HL-60/S4 (cell line): ENCODE results near the gene CHST3.

Source experiments
- in situ Hi-C: fragments of 300-500 bp; cut with MboI; formaldehyde crosslinking; loops from 2 replicates; pipeline ENCODE4 v1.14.3; 2022; ENCODE audit warnings: low sequenced_read_pairs

CHST3 gene

DNA sequence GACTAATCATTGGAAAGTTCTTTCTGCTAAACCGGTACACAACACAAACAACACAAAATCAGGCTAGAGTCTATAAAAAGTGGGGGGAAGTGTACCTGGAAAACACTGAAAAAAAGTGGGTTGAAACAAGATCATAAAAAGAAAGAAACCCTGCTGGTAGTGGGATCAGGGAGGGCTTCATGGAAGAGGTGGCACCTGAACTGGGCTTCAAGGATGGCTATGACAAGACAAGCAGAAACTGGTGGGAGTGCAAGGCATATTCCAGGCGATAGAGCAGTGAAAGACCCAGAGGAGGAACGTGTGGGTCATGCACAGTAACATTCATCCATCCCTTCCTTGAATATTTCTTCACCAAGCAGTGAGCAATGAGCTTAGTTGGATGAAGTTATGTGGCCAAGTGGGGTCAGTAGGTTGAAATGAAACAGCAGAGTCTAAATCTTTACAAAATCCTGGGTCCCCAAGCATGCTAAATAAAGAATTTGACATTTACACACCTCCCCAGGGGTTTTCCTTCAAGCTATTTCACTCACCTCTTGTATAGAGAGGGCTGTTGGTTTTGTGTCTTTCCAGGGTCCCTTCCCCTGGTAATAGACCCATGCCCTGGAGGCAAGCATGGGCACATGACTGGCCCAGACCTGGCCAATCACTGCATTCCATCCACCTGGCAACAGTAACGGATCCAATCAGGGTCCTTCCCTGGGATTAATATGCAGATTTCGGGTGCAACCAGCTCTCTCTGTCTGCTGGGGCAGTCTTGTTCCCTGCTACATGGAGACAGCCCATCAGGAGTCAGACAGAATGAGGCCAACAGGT lies 86.0 kb downstream of the CHST3 start:
- in situ Hi-C loops = no loop called here

DNA sequence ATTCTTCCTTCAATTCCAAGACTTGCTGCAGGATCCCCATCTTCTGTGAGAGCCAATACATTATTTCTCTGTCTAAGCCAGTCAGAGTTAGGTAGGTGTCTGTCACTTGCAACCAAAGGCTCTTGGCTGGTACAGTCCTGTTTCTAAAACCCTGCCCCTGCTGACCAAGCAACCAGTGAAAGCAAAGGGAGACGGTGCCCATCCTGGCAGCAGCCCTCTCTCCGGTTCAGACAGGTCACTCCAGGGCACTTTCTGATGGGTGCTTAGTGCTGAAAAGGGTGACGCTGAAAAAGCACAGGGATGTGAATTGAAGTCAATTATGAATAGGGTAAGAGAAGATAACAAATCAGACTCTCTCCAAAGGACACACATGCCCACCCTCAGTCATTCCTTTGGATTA lies 86.7 kb downstream of the CHST3 start:
- in situ Hi-C loops = no loop called here

DNA sequence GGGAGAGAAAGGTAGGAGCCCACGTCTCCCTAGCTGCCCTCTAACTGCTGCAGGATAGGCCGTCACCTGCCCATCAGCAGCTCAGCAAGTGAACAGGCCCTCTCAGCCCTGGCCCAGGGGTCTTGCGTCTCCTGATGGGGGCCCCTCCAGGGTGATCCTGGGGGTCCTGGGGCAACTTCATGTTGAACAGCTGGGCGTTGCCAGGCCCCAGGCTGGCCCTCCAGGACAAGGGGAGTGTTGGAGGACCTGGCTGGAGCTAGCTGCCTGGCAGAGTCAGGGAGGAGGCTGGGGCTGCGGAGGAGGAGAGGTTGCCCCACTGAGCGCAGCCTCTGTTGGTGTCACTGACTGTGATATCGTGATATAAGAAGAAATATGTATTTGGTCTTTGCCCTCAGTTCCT lies 89.5 kb downstream of the CHST3 start:
- in situ Hi-C loops = no loop called here

DNA sequence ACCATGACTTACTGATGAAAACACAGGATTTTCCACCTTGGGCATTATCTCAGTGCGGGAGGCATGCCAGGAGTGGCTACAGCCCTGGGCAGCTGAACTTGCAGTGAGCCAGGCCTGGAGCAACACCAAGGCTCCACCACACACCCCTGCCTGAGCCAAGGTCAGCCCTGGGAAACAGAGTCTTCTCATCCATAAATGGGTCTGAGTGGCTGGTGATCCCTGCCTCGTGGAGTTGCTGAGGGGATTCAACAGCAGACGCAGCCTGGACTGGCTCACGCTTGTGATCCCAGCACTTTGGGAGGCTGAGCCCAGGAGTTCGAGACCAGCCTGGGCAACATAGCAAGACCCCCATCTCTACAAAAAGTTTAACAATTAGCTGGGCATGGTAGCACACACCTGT lies 91.9 kb downstream of the CHST3 start:
- in situ Hi-C loops = no loop called here

DNA sequence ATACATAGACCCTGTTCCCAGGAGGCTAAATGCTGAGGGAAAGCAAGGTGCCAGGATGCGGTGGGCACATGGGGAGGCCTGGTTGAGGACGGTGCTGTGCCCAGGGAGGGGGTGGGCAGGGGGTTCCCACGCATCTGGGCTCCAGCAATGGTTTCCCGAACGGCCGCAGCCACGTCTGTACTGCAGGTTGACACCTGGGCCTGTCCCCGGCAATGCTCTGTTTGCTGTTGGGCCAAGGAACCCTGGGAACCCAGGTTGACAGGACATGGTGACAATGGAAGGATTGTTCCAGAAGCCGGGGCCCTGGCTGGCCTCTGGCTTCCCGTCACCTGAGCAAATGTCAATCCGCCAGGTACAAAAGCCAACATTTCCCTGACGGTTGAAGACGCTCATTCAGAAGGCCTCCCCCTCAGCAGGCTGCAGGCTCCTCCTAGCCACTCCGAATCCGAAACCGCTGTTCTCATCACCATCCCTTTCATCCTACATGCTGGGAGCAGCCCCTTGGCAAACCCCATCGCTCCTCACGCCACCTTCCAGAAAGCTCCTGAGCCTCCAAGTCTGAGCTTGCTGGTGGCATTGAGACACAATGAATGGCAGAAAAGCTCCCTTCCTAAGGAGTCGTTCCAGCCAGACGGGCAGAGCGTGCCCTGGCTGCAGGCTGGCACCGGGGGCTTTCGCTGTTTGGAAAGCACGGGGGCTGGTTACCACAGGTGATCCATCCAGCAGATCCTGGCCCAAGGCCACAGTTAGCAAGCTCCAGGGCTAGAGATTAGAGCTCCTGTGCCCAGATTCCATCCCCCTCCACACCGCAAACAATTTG lies 92.9 kb downstream of the CHST3 start:
- in situ Hi-C loops = no loop called here

DNA sequence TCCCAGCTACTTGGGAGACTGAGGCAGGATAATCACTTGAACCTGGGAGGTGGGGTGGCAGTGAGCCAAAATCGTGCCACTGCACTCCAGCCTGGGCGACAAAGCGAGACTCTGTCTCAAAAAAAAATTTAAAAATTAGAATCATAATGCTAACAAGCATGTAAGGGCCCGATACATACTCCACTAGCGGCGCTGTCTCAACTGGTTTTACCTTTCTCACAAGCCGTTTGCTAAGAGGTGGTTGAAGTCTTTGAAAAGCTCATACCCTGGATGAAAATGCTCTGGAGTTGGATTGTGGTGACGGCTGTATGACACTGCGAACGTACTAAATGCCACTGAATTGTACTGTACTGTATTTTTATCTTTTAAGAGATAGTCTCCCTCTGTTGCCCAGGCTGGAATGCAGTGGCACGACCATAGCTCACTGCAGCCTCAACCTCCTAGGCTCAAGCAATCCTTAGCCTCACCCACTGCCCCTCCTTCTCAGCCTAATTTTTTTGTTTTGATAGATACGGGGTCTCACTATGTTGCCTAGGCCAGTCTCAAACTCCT lies 94.2 kb downstream of the CHST3 start:
- in situ Hi-C loops = no loop called here

DNA sequence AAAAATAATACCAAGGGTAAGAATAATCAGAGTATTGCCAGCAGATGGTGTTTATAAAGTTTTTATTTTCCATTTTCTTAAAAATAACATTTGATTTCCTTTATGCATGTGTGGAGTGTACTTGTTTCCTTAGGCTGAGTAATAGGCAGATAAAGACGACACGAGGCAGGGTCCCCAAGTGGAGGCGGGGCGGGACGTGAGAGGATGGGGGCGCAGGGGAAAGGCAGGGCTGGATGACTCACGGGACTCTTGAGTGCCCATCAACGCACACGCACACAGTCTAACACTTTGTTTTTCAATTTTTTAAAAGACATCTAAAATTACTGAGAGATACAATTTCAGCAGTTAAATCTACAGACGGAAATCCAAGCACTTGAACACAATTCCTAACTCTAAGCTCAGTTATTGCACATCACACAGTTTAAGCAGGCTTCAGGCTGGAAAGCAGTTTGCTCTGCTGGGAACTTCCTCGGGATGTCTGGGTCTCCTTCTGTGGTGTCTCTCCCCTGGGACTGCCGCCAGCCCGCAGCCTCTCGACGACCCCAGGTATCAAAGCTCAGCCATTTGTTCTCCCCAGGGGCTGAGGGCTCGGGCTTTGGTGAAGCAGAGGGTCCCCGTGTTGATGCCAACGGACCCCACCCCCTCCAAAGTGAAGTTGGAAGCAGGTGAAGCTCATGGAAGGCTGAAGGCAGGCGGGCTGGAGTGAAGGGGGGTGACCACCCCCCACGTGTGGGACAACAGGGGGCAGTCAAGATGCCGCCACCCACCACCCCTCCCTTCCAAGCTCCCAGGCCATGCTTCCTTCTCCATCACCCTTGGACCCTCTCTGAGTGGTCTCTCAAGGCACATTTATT lies 95.0 kb downstream of the CHST3 start:
- in situ Hi-C loops = no loop called here

DNA sequence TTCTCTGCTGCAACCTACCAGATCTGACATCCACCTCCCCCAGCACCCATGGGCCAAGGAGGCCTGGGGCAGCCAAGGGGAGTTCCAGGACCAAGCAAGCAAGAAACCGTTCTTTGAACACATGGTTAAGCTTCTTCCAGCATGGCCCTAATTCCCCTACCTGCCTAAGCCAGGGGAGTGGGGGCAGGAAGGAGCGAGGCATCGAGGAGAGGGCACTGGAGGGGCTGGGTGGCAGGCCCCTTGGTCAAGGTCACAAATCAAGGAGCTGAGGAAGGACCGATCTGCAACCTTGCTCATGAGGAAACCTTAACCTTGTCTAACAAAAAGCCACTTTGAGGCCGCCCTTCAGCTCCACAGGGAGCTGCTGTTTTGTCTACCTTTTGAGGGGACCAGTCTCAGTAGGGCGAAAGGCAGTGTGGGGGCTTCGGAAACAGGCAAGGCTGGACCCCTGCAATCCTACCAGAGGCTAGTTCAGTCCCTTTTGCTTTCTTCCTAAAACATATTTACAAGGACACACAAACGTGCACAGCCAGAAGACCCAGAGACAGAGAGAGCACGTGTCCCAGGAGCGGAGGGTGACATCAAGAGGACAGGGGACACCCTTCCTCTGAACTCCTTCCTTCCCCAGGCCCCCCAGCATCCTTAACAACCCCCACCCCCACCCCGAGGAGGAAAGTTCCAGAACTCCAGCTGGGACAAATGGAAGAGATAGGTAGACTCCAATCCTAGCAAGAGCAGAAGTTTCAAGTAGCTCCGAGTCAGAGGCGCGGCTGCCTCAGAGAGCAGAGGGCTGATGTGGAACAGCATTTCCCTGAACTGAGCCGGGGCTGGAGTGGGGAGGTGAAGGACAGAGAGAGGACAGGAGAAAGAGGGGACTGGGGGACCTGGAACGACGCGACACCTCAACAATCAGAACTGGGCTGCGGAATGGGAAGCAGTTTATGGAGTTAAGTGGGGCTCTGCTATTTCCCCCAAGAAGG lies 95.9 kb downstream of the CHST3 start:
- in situ Hi-C loops = no loop called here

DNA sequence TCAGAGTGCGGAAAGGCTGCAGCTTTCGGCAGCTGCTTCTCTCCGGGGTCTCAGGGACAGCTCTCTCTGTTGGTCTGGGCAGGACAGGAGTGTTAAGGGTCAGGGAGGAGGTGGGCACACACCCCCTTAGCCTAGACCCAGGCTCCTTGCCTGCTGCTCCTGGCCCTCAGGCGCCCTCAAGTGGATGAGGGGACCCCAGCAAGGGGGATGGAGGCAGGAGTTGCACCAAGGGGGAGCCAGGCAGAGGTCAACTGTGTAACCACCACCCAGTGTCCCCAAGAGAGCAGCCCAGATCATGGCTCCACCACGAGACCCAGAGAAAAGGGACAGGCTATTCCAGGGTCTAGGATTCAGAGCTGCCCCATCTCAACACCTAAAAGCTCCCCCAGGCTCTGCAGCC lies 97.3 kb downstream of the CHST3 start:
- in situ Hi-C loops = no loop called here

DNA sequence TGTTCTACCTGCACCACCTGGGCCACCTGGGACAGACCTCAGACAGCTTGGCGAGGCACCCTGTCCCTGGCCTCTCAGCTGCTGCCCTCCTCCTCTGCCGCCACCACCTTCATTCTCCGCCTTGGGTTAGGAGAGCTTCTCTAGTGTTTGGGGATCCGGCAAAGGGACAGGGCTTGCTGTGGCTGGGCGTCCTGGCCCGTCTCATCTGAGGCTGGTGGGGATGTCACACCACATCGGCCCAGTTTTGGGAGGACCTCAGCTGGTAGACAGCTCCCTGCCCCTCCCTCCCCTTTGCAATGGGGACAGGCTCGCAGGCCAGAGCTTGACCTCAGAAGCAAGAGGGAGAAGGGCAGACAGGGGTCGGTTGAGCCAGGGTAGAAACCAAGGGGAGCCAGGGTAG lies 97.7 kb downstream of the CHST3 start:
- in situ Hi-C loops = no loop called here

DNA sequence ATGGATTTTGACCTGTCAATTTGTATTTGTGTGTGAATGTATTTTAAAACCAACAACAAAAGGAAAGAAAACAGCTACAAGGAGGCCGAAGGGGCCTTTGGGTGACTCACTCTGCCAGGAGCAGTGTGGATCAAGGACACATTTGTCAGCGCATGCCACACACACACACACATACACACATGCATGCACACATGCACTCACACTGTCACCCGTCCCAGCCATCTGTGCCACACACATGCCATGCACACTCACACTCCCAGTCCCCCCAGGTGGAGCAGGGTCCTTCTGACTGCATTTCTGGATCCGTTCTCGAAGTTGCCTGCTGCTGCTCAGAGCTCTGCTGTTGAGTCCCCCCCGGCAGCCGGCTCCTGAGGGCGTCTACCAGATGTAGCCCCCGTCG lies 98.2 kb downstream of the CHST3 start:
- in situ Hi-C loops = no loop called here
